ENCODE measurements around the gene GABBR1. TPM values are rescaled to one million over a fixed set of nuclear protein-coding genes. Genes with fewer than 3 reads are reported as not detected.

GABBR1 gene
- total and polyA plus RNA-seq, 5 donors = 34.8 to 40.0 (median 36.8) TPM

- WGBS = 68% methylated on average over 2 of the region's 2 CpGs
- Histone ChIP-seq H3K27me3 (ENCODE audit: control insufficient read depth, insufficient read depth) (no peaks in the 10 kb centered on the region), H3K4me1 (ENCODE audit: control insufficient read depth, insufficient read depth, low read length) (no peaks in the 10 kb centered on the region), H3K9me3 (ENCODE audit: control insufficient read depth, low read length) (no peaks in the 10 kb centered on the region), H3K27ac (ENCODE audit: low read length) (no peak overlapping the region), H3K4me3 (ENCODE audit: low read length) (no peak overlapping the region)
- intact Hi-C loops (cut with DNase I) = no loop called here
- no peak for ATAC-seq
- no peak for DNase-seq
These were observed 108.9 kb downstream of the GABBR1 start for GRCh38 chr6:29524044-29524443.

GRCh38 chr6:29522227-29522626, 110.8 kb downstream of the GABBR1 start:
- Histone ChIP-seq H3K9me3 (ENCODE audit: control insufficient read depth, low read length) (no peaks in the 10 kb centered on the region), H3K27me3 (ENCODE audit: control insufficient read depth, insufficient read depth) (no peaks in the 10 kb centered on the region), H3K27ac (ENCODE audit: low read length) (no peak overlapping the region), H3K4me1 (ENCODE audit: control insufficient read depth, insufficient read depth, low read length) (no peaks in the 10 kb centered on the region), H3K4me3 (ENCODE audit: low read length) (no peak overlapping the region)
- 73% methylated on average over 2 of the region's 2 CpGs for WGBS
- intact Hi-C loops (cut with DNase I) = no loop called here
- no peak for DNase-seq
- no peak for ATAC-seq

- intact Hi-C loops (cut with DNase I) = no loop called here
- Histone ChIP-seq H3K27ac (ENCODE audit: low read length) (no peak overlapping the region), H3K4me3 (ENCODE audit: low read length) (no peak overlapping the region), H3K4me1 (ENCODE audit: control insufficient read depth, insufficient read depth, low read length) (no peaks in the 10 kb centered on the region), H3K27me3 (ENCODE audit: control insufficient read depth, insufficient read depth) (no peaks in the 10 kb centered on the region), H3K9me3 (ENCODE audit: control insufficient read depth, low read length) (no peaks in the 10 kb centered on the region)
- no peak for ATAC-seq
- 48% methylated on average over 8 of the region's 8 CpGs for WGBS
- DNase-seq = no peak
These were observed 111.8 kb downstream of the GABBR1 start for GRCh38 chr6:29521006-29521680.

GRCh38 chr6:29520232-29520631, 112.8 kb downstream of the GABBR1 start:
- no peak overlapping the region for H3K4me3 ChIP-seq (ENCODE audit: low read length)
- WGBS = 71% methylated on average over 4 of the region's 4 CpGs
- ATAC-seq = no peak

GRCh38 chr6:29519291-29520010, 113.5 kb downstream of the GABBR1 start:
- DNase-seq (no peak), ATAC-seq (no peak)
- H3K9me3 ChIP-seq (ENCODE audit: control insufficient read depth, low read length) = no peaks in the 10 kb centered on the region
- no peaks in the 10 kb centered on the region for H3K27me3 ChIP-seq (ENCODE audit: control insufficient read depth, insufficient read depth)
- no peaks in the 10 kb centered on the region for H3K4me1 ChIP-seq (ENCODE audit: control insufficient read depth, insufficient read depth, low read length)
- intact Hi-C loops (cut with DNase I) = no loop called here
- no peak overlapping the region for H3K4me3 ChIP-seq (ENCODE audit: low read length)
- H3K27ac ChIP-seq (ENCODE audit: low read length) = no peak overlapping the region
- WGBS = 80% methylated on average over 6 of the region's 6 CpGs

More at GRCh38 chr6:29520232-29520631, 112.8 kb downstream of the GABBR1 start:
- intact Hi-C loops (cut with DNase I) = no loop called here
- no peaks in the 10 kb centered on the region for H3K27me3 ChIP-seq (ENCODE audit: control insufficient read depth, insufficient read depth)
- H3K9me3 ChIP-seq (ENCODE audit: control insufficient read depth, low read length) = no peaks in the 10 kb centered on the region
- H3K4me1 ChIP-seq (ENCODE audit: control insufficient read depth, insufficient read depth, low read length) = no peaks in the 10 kb centered on the region
- no peak for DNase-seq
- no peak overlapping the region for H3K27ac ChIP-seq (ENCODE audit: low read length)

GRCh38 chr6:29517728-29518440, 115.1 kb downstream of the GABBR1 start:
- no peaks in the 10 kb centered on the region for H3K9me3 ChIP-seq (ENCODE audit: control insufficient read depth, low read length)
- intact Hi-C loops (cut with DNase I) = no loop called here
- H3K4me1 ChIP-seq (ENCODE audit: control insufficient read depth, insufficient read depth, low read length) = no peaks in the 10 kb centered on the region
- no peaks in the 10 kb centered on the region for H3K27me3 ChIP-seq (ENCODE audit: control insufficient read depth, insufficient read depth)
- H3K4me3 ChIP-seq (ENCODE audit: low read length) = no peak overlapping the region
- H3K27ac ChIP-seq (ENCODE audit: low read length) = no peak overlapping the region
- WGBS = 71% methylated on average over 7 of the region's 7 CpGs
- ATAC-seq (no peak), DNase-seq (no peak)

GRCh38 chr6:29517245-29517644, 115.7 kb downstream of the GABBR1 start:
- DNase-seq = no peak
- H3K4me3 ChIP-seq (ENCODE audit: low read length) = no peak overlapping the region
- H3K27ac ChIP-seq (ENCODE audit: low read length) = no peak overlapping the region
- no peak for ATAC-seq
- 80% methylated on average over 1 of the region's 1 CpG for WGBS
- no peaks in the 10 kb centered on the region for H3K27me3 ChIP-seq (ENCODE audit: control insufficient read depth, insufficient read depth)
- H3K9me3 ChIP-seq (ENCODE audit: control insufficient read depth, low read length) = no peaks in the 10 kb centered on the region
- intact Hi-C loops (cut with DNase I) = no loop called here
- H3K4me1 ChIP-seq (ENCODE audit: control insufficient read depth, insufficient read depth, low read length) = no peaks in the 10 kb centered on the region

GRCh38 chr6:29516108-29516507, 116.9 kb downstream of the GABBR1 start:
- H3K27me3 ChIP-seq (ENCODE audit: control insufficient read depth, insufficient read depth) = no peaks in the 10 kb centered on the region
- H3K9me3 ChIP-seq (ENCODE audit: control insufficient read depth, low read length) = no peaks in the 10 kb centered on the region
- 77% methylated on average over 6 of the region's 6 CpGs for WGBS
- H3K27ac ChIP-seq (ENCODE audit: low read length) = no peak overlapping the region
- H3K4me3 ChIP-seq (ENCODE audit: low read length) = no peak overlapping the region
- H3K4me1 ChIP-seq (ENCODE audit: control insufficient read depth, insufficient read depth, low read length) = no peaks in the 10 kb centered on the region
- DNase-seq (no peak), ATAC-seq (no peak)
- intact Hi-C loops (cut with DNase I) = no loop called here

- Histone ChIP-seq H3K9me3 (ENCODE audit: control insufficient read depth, low read length) (no peaks in the 10 kb centered on the region), H3K4me1 (ENCODE audit: control insufficient read depth, insufficient read depth, low read length) (no peaks in the 10 kb centered on the region), H3K27ac (ENCODE audit: low read length) (no peak overlapping the region), H3K27me3 (ENCODE audit: control insufficient read depth, insufficient read depth) (no peaks in the 10 kb centered on the region), H3K4me3 (ENCODE audit: low read length) (no peak overlapping the region)
- intact Hi-C loops (cut with DNase I) = no loop called here
- ATAC-seq (no peak), DNase-seq (no peak)
- 67% methylated on average over 2 of the region's 2 CpGs for WGBS
These were observed 122.2 kb downstream of the GABBR1 start for GRCh38 chr6:29510746-29511300.

GRCh38 chr6:29510202-29510601, 122.8 kb downstream of the GABBR1 start:
- WGBS = 33% methylated on average over 4 of the region's 4 CpGs
- Histone ChIP-seq H3K4me3 (ENCODE audit: low read length) (no peak overlapping the region), H3K9me3 (ENCODE audit: control insufficient read depth, low read length) (no peaks in the 10 kb centered on the region), H3K27me3 (ENCODE audit: control insufficient read depth, insufficient read depth) (no peaks in the 10 kb centered on the region), H3K4me1 (ENCODE audit: control insufficient read depth, insufficient read depth, low read length) (no peaks in the 10 kb centered on the region), H3K27ac (ENCODE audit: low read length) (no peak overlapping the region)
- DNase-seq (no peak), ATAC-seq (no peak)
- intact Hi-C loops (cut with DNase I) = no loop called here

Data from right cardiac atrium (tissue), 5 donors.